Dedifferentiated amniotic fluid mesenchymal stem cell (primary cell): Measurements from ENCODE around the gene STRADB.
A peak's percentile ranks its signal among the peaks of the same experiment; 100 is the strongest.
"Not testable (repeated sequence)": the region's sequence is repeated elsewhere in the genome, so short reads cannot be mapped to it uniquely, and the experiment has no call there.

Experiments
- DNase-seq: peaks from one replicate; pipeline ENCODE4 v3.0.0-alpha.2; 2016; ENCODE audit errors: extremely low spot score

The STRADB gene

DNA sequence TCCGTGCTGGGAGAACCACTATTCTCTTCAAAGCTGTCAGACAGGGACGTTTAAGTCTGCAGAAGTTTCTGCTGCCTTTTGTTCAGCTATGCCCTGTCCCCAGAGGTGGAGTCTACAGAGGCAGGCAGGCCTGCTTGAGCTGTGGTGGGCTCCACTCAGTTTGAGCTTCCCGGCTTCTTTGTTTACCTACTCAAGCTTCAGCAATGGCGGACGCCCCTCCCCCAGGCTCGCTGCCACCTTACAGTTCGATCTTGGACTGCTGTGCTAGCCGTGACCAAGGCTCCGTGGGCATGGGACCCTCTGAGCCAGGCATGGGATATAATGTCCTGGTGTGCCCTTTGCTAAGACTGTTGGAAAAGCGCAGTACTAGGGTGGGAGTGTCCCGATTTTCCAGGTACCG lies 21.2 kb upstream of the STRADB start:
- DNase-seq, result not testable (repeated sequence)

DNA sequence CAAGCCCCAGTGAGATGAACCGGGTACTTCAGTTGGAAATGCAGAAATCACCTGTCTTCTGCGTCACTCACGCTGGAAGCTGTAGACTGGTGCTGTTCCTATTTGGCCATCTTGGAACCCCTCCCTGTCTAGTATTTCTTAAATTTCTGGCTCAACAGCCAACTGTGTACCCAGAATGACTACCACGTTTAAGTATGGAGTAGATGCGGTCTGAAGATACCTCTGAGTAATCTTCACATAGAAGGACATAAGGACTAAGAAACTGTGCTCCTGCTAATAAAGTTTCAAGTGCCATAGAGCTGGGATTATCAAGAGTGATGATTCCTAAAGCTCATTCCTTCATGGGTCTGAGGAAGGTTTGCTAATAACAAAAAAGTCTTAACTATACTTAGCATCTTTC lies 20.7 kb upstream of the STRADB start:
- DNase-seq, result no peak

DNA sequence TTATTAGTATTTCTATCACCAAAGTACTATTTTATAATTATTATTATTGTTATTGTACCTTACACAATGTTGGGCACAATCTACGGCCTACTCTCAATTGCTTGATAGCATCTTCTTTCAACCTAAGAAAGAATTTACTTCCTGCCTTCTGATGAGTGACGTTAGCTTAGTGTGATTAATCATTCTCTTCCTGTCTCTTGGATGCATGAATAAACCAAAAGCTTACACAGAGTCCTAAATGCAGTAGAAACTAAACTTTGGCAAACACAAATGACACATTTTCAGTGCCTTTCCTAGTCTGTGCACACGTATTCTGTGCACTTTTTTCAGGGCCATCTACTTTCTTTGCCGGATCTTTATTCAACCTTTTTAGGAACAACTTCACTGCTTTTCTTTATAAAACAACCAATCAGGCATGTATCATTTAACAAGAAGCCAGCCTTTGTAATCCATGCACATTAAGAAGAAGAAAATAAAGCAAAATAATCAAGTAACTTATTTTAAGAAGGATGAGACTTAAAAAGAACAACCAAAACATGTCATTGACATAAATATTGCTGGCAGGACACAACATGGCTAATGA lies 19.4 kb upstream of the STRADB start:
- DNase-seq, result peak; percentile 55

DNA sequence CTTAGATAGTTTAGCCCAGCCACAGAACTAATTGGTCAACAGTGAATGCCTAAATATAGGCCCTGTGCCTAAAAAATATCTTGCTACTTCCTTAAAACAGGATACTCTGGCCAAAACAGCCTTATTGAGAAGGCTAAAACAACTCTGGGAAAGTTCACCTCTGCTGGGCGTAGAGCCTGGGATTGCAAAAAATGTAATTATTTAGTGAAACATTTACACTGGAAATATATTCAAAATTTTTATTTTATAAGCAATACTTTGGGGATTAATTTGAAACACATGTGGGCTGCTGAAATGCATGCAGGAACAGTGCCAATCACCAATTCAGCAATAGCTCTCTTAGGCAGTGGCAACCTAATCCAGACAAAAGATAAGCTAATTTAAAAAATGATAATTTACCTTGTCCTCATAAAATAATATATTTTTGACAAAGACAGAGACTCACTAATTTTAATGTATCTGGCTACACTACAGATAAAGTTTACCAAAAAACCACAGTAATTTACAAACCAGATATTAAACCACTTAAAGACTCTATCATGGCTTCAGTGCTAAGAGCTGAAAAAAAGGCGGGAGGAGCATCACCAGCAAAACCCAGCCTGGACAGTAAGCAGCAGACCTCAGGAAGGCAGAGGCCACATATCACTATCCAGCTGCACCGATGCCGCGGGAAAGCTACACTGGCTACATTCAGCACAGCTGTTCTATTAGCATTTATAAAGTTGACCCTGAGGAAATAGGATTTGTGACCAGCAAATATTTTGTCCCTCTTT lies 18.7 kb upstream of the STRADB start:
- DNase-seq, result peak; percentile 44

DNA sequence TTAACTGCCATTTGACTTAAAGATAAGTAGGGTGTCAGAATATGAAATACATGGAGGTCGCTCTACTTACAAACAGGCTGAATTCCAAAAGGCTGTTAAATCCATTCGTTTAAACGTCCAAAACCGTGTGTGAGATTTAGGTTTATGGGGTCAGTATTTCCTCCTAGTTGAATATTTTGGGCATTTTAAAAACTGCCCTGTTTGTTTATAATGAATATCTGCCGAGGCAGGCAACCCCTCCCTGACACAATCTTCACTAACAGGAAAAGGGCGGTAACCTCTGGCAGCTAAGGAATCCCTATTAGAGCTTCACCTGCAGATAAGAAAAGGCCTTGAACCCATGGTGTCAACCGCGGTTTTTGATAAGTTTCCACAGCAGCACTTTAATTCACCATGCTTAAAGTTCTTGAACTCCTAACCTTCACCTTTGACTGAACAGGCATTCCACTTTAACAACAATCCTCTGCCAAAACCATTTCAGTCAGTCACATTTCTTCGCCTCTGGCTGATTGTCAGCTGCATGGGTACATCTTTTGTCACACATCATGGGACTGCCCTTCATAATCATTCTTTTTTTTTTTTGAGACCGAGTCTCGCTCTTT lies 18.0 kb upstream of the STRADB start:
- no peak for DNase-seq

DNA sequence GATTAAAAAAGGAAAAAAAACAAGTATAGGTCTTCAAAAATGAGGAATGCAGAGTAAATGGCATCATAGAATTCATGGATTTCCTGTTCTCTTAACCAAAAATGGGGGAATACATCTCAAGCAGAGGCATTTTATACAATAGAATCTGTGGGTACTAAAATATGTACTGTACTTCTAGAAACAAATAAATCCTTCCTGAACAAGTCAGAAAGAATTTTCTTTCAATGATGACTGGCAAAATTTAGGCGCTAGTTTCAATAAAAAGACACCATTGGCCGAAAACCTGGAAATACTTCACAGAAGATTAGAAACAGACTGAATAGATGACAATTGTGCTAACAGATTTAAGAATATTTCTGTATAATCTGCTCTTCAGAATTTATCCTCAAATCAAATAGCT lies 15.4 kb upstream of the STRADB start:
- peak; percentile 33 for DNase-seq

- not testable (repeated sequence) for DNase-seq
These were observed 12.1 kb upstream of the STRADB start for GRCh38 chr2:201439336-201439922.

- no peak for DNase-seq
These were observed 11.4 kb upstream of the STRADB start for GRCh38 chr2:201440182-201440581.

DNA sequence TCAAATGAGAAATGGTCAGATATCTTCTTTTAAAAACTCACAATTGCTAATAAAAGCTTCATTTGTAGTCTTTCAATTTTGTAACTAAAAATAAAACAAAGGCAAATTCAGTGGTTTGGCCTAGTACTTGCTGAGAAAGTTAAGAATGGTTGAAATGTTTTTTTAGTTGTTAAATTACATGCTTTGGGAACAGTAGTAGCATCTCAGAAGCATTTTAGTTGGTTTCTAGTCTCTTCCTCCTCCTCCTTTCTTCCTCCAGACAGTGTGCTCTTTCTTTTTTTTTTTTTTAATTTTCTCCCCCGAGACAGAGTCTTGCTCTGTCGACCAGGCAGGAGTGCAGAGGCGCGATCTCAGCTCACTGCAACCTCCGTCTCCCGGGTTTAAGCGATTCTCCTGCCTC lies 10.1 kb upstream of the STRADB start:
- no peak for DNase-seq

DNA sequence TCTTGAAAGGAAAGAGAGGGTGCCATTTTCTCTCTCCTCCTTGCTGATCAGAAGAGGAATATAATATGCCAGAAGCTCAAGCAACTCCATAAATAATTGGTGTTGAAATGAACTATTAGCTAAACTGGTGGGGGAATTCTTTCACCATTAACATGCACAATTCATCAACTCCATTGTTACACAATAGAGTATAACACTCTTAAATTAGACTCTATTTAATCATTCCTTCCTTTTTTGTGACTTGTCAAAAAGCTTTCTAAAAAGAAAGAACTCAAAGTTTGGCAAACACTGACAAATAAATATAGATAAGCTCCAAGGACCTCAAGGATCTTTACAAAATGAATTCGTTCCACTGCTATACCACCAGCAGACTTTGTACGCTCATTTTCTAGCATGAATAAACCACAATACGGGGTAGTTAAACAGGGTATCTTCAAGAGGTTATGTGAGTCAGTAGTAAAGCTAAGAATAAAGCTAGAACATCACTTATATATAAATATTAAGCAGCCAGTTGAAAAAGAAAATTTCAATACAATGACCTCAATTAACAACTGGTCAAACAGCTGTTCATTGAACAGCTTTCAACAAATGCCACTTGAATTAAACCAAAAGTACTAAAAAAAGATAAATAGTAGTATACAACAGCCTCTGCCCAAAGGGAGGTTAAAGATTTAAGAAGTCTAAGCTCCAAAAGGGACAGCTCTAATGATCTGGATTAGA lies 6.6 kb upstream of the STRADB start:
- DNase-seq, result no peak

- DNase-seq, result no peak
These were observed 4.5 kb upstream of the STRADB start for GRCh38 chr2:201447086-201447485.

GRCh38 chr2:201448061-201448460 lies 3.5 kb upstream of the STRADB start:
- DNase-seq, result no peak

GRCh38 chr2:201448701-201449100 lies 2.8 kb upstream of the STRADB start:
- DNase-seq, result no peak

GRCh38 chr2:201450954-201451291 lies 617 bp upstream of the STRADB start:
- DNase-seq, result no peak

GRCh38 chr2:201452058-201452921 lies 750 bp downstream of the STRADB start:
- no peak for DNase-seq

DNA sequence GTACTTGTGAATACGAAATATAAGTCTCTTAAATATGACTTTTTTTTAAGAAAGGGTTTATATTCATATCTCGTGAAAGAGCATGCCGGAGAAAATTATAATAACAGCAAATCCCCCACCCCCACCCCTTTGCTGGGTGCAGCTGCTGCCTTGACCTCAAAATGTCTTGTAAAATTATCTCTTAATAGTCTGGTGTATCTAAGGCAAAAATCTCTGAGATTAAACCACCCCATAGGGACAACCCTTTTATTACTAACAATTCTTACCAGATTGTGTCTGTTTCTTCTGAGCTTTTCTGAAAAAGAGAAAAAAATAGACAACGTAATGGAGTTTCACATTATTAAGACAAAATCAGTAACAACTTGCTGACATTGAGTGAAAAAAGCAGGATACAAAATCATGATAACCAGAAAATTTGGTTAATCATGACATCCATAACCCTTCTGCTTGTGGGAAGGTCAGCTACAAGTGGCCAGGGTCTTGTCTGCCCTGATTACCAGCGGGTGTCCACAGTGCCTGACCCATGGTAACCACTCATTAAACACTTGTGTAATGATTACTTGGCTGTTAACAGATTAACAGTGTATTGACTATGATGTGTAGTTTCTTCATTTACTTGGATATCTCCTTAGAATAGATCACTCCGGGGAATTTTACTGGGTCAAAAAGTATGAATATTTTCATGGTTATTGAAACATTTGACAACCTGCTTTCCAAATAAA lies 1.5 kb downstream of the STRADB start:
- DNase-seq, result no peak

GRCh38 chr2:201458381-201458780 lies 6.8 kb downstream of the STRADB start:
- no peak for DNase-seq

- no peak for DNase-seq
These were observed 9.0 kb downstream of the STRADB start for GRCh38 chr2:201460532-201460931.

- no peak for DNase-seq
These were observed 13.0 kb downstream of the STRADB start for GRCh38 chr2:201464547-201464946.

- DNase-seq, result no peak
These were observed 14.0 kb downstream of the STRADB start for GRCh38 chr2:201465524-201465971.
